Naive thymus-derived CD4-positive, alpha-beta T cell (primary cell): ENCODE results near the gene MYL12A. TPM values are rescaled to one million over a fixed set of nuclear protein-coding genes. Genes with fewer than 3 reads are reported as not detected.

ENCODE experiments used
- ATAC-seq: fragments of 150-1000 bp; cut with Tn5 transposase; 2 replicates; pipeline ENCODE4 v1.10.0; 2021; ENCODE audit warnings: mild to moderate bottlenecking, moderate library complexity
- CTCF ChIA-PET: fragments of 350-600 bp; sonication (Branson Sonifier 250); formaldehyde crosslinking; loops from one replicate; lab custom pipeline; 2021; ENCODE audit warnings: antibody characterized with exemption; lab: Charles Lee
- POLR2A ChIA-PET: fragments of 350-600 bp; sonication (Branson Sonifier 250); formaldehyde crosslinking; loops from one replicate; lab custom pipeline; 2021; ENCODE audit warnings: antibody characterized with exemption, inconsistent platforms; lab: Charles Lee
- DNase-seq, 9 donors: peaks; one replicate each; pipeline versions ENCODE4 v3.0.0 to v3.0.0-alpha.2; 2020 to 2022; ENCODE audit warnings: mixed read lengths in 1 of 9
- H3K27ac ChIP-seq: one replicate; pipeline ENCODE4 v1.7.0; 2013; ENCODE audit warnings: mild to moderate bottlenecking, low read depth, low read length, moderate library complexity
- H3K27me3 ChIP-seq, 2 donors: one replicate each; pipeline ENCODE4 v1.7.0; 2013; ENCODE audit warnings: low read length in 2 of 2, mild to moderate bottlenecking in 2 of 2, moderate library complexity in 2 of 2; ENCODE audit not compliant: control insufficient read depth in 2 of 2, insufficient read depth in 2 of 2
- H3K36me3 ChIP-seq, 3 experiments: 1 replicate in 2 of 3; 2 replicates in 1 of 3; pipeline ENCODE4 v1.7.0; 2013; ENCODE audit warnings: low read length in 3 of 3, mild to moderate bottlenecking in 3 of 3, moderate library complexity in 1 of 3; ENCODE audit not compliant: insufficient read depth in 3 of 3, control insufficient read depth in 2 of 3
- H3K4me1 ChIP-seq, 2 donors: one replicate each; pipeline ENCODE4 v1.7.0; 2013; ENCODE audit warnings: low read length in 2 of 2, mild to moderate bottlenecking in 2 of 2, moderate library complexity in 1 of 2; ENCODE audit not compliant: control insufficient read depth in 2 of 2, insufficient read depth in 2 of 2
- H3K4me3 ChIP-seq: 2 replicates; pipeline ENCODE4 v1.7.0; 2013; ENCODE audit warnings: mild to moderate bottlenecking, low read length
- H3K9me3 ChIP-seq, 3 experiments: 1 replicate in 2 of 3; 2 replicates in 1 of 3; pipeline ENCODE4 v1.7.0; 2013; ENCODE audit warnings: low read length in 3 of 3; ENCODE audit not compliant: control insufficient read depth in 2 of 3
- H3K27ac Mint-ChIP-seq, 9 donors: one replicate each; pipeline ENCODE4 v1.8.0; 2020 to 2022; ENCODE audit warnings: mixed read lengths in 9 of 9, mild to moderate bottlenecking in 8 of 9, moderate library complexity in 5 of 9, inconsistent platforms in 2 of 9
- H3K27me3 Mint-ChIP-seq, 5 donors: one replicate each; pipeline ENCODE4 v1.8.0; 2021 to 2022; ENCODE audit warnings: mixed read lengths in 5 of 5, mild to moderate bottlenecking in 1 of 5
- H3K36me3 Mint-ChIP-seq, 5 donors: one replicate each; pipeline ENCODE4 v1.8.0; 2020 to 2022; ENCODE audit warnings: mixed read lengths in 5 of 5, mild to moderate bottlenecking in 3 of 5, inconsistent platforms in 1 of 5
- H3K4me1 Mint-ChIP-seq, 7 donors: one replicate each; pipeline ENCODE4 v1.8.0; 2020 to 2022; ENCODE audit warnings: mixed read lengths in 7 of 7, mild to moderate bottlenecking in 3 of 7, inconsistent platforms in 1 of 7
- H3K4me3 Mint-ChIP-seq, 10 donors: one replicate each; pipeline ENCODE4 v1.8.0; 2020 to 2022; ENCODE audit warnings: mild to moderate bottlenecking in 10 of 10, mixed read lengths in 10 of 10, moderate library complexity in 6 of 10, inconsistent platforms in 2 of 10
- H3K9me3 Mint-ChIP-seq, 11 donors: one replicate each; pipeline ENCODE4 v1.8.0; 2020 to 2022; ENCODE audit warnings: mixed read lengths in 11 of 11, mild to moderate bottlenecking in 4 of 11, inconsistent platforms in 1 of 11, moderate library complexity in 1 of 11
- intact Hi-C, 2 donors: fragments of 100-400 bp; cut with micrococcal nuclease; formaldehyde crosslinking; loops; one replicate each; pipeline ENCODE4 v1.15.1; 2023
- polyA plus RNA-seq, 2 donors: library from polyadenylated mRNA; unstranded; fragments of 300-500 nt; fragmentation: Illumina TruSeq; gene quantifications; one replicate each; pipeline ENCODE4 v1.2.3, GENCODE V29; 2021
- total RNA-seq, 6 experiments: library from RNA in 5 of 6; stranded (reverse) in 5 of 6; gene quantifications; 1 replicate in 5 of 6; 2 replicates in 1 of 6; pipeline ENCODE4 v1.2.3 and lab custom pipeline; 2021 to 2026

The MYL12A gene
- total and polyA plus RNA-seq, 7 experiments from 2014 or later: 331 to 2,608 (median 426) TPM

DNA sequence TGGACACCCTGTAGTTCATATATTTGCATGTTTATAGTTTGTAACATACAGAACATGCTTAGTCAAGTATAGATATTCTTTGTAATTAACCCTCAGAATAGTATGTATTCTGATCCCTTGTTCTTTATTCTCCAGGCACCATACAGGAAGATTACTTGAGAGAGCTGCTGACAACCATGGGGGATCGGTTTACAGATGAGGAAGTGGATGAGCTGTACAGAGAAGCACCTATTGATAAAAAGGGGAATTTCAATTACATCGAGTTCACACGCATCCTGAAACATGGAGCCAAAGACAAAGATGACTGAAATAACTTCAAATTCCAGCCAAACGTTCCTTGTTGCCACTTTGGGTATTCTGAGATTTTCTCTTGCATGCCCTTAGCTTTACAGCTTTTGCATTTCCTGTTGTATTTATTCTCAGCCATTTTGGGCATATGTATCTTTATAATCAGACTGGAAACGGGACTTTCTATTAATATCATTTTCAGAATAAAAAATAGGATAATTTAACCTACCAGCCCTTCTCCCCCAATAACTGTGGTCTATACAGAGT is 8.1 kb downstream of the MYL12A start:
- Mint-ChIP-seq H3K4me3 (peak overlapping the region in 8 of 10 donors; percentile 12 to 97 (median 36)), H3K27ac (peak overlapping the region; percentile 5 to 100 (median 78)), H3K36me3 (peaks cover 14 to 58% (median 56%) of the 10 kb centered on the region in 5 donors), H3K4me1 (peaks cover 48 to 98% (median 92%) of the 10 kb centered on the region in 7 donors), H3K9me3 (no peaks in the 10 kb centered on the region), H3K27me3 (no peaks in the 10 kb centered on the region)
- DNase-seq (no peak), ATAC-seq (no peak)
- POLR2A ChIA-PET: interaction anchor here (0.7 to 3.8 kb wide), 10 partner anchors 8 to 425 kb away, joined by 3 to 31 read pairs (median 3); partner anchors contain the start of genes MYL12A and TGIF1
- peaks cover 19 to 53% (median 43%) of the 10 kb centered on the region in 3 experiments for H3K36me3 ChIP-seq
- H3K4me1 ChIP-seq: peaks cover 75 to 84% of the 10 kb centered on the region in 2 donors
- CTCF ChIA-PET: interaction anchor here (0.7 to 1.6 kb wide), 2 partner anchors 16 to 60 kb away, joined by 3 read pairs; no protein-coding TSS in a partner anchor
- no peak overlapping the region for H3K4me3 ChIP-seq
- intact Hi-C loops: no loop called here
- H3K27me3 ChIP-seq: no peaks in the 10 kb centered on the region
- peak overlapping the region; percentile 48 for H3K27ac ChIP-seq
- H3K9me3 ChIP-seq: no peaks in the 10 kb centered on the region

DNA sequence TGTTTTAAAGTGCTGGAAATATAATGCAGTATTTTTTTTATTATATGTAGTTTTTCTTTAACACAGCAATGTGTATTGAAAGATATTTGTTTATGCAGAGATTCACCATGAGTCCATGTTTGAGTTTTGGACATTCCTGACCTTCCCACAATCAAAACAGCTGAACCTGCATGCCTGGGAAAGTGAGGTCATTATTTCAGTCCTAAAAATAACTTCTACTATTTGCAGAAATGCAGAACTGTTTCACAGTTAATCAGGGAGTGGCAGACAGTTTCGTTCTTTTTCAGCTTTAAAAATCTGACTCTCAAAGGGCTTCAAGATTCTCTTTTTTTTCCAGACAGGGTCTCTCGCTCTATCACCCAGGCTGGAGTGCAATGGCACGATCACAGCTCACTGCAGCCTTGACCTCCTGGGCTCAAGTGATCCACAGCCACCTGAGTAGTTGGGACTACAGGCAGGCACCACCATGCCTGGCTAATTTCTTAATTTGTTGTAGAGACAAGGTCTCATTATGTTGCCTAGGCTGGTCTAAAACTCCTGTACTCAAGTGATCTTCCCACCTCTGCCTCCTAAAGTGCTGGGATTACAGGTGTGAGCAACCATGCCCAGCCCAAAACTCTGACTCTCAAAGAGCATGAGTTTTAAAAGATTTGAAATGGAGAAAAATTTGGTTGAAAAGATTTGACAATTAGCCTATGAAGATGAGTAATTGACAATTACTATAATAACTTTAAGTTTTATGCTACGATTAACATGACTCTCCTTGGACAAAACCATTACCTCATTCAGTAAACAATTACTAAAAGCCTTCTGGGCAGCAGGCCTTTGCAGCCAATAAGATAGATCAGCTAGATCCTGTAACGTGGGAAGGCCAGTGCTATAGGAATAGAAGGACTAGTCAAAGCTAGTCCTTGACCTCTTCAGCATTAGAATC is 9.4 kb downstream of the MYL12A start:
- ATAC-seq: no peak
- H3K27me3 Mint-ChIP-seq: no peaks in the 10 kb centered on the region
- no peak overlapping the region for H3K4me3 ChIP-seq
- no peaks in the 10 kb centered on the region for H3K9me3 ChIP-seq
- peak overlapping the region in 2 of 10 donors; percentile 29 to 65 for H3K4me3 Mint-ChIP-seq
- peak overlapping the region in 8 of 9 donors; percentile 62 to 100 (median 85) for H3K27ac Mint-ChIP-seq
- peaks cover 12 to 57% (median 53%) of the 10 kb centered on the region in 5 donors for H3K36me3 Mint-ChIP-seq
- DNase-seq: no peak
- peaks cover 40 to 92% (median 85%) of the 10 kb centered on the region in 7 donors for H3K4me1 Mint-ChIP-seq
- H3K27ac ChIP-seq: peak overlapping the region; percentile 48
- H3K27me3 ChIP-seq: no peaks in the 10 kb centered on the region
- no peaks in the 10 kb centered on the region for H3K9me3 Mint-ChIP-seq
- ChIA-PET CTCF (interaction anchor here (0.7 to 1.6 kb wide), 2 partner anchors 15 to 61 kb away, joined by 3 read pairs; no protein-coding TSS in a partner anchor), POLR2A (interaction anchor here (0.9 to 3.8 kb wide), 4 partner anchors 7 to 192 kb away, joined by 3 to 31 read pairs (median 4); partner anchors contain the start of genes MYL12A and TGIF1)
- peaks cover 19 to 59% (median 43%) of the 10 kb centered on the region in 3 experiments for H3K36me3 ChIP-seq
- intact Hi-C loops: no loop called here
- peaks cover 66 to 80% of the 10 kb centered on the region in 2 donors for H3K4me1 ChIP-seq

DNA sequence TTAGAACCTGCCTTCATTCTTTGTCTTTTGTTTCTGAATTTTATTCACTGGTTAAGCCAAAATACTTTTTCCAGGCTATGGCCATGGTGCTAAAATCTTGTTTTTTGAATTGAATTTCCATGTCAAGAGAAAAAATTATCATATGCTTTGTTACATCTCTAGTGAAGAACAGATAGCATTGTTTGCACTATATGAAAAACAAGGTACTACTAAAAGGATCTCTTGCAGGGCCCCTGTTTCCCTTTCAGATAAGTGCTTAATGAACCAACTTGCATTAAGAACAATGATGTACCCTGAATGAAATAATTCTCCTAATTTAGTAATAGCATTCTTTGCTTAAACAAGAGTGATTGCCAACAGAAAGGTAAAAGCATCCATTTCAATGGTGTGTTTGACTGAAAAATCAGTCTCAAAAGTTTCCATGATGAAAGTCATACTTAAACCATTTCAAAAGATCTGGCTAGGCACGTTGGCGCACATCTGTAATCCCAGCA is 10.1 kb downstream of the MYL12A start:
- Histone ChIP-seq H3K27me3 (no peaks in the 10 kb centered on the region), H3K36me3 (peaks cover 19 to 59% (median 43%) of the 10 kb centered on the region in 3 experiments), H3K9me3 (no peaks in the 10 kb centered on the region), H3K4me1 (peaks cover 58 to 73% of the 10 kb centered on the region in 2 donors), H3K27ac (peak overlapping the region; percentile 15), H3K4me3 (no peak overlapping the region)
- intact Hi-C loops: no loop called here
- Mint-ChIP-seq H3K9me3 (no peaks in the 10 kb centered on the region), H3K4me3 (peak overlapping the region in 3 of 10 donors; percentile 29 to 65 (median 61)), H3K36me3 (peaks cover 12 to 57% (median 52%) of the 10 kb centered on the region in 5 donors), H3K4me1 (peaks cover 36 to 87% (median 81%) of the 10 kb centered on the region in 7 donors), H3K27ac (peak overlapping the region; percentile 41 to 100 (median 87)), H3K27me3 (no peaks in the 10 kb centered on the region)
- ATAC-seq (no peak), DNase-seq (no peak)
- ChIA-PET POLR2A (interaction anchor here (1.2 to 3.8 kb wide), 2 partner anchors 8 to 11 kb away, joined by 5 to 31 read pairs; partner anchors contain the start of gene MYL12A), CTCF (no interaction called here)

DNA sequence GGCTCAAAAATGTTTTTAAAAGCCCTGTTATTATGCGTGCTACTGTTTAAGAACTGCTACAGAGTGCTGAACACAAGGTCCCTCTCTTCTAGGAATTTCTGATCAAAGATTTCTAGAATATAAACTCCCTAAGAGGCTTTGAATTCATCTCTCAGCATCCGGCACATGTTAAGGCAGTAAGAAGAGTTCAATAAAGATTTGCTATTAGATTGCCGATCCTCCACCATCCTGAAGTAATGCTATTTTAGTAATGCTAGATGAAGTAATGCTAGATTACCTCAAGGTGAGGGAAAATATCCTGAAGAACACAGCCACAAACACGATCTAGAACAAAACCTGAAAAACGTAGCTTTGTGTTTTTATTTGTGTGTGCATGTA is 13.4 kb downstream of the MYL12A start:
- no peak for ATAC-seq
- H3K4me3 ChIP-seq: peak overlapping the region; percentile 81
- POLR2A ChIA-PET: interaction anchor here (0.6 to 3.5 kb wide), 21 partner anchors 12 to 1978 kb away, joined by 3 to 229 read pairs (median 5); partner anchors contain the start of genes MYL12A and TGIF1

DNA sequence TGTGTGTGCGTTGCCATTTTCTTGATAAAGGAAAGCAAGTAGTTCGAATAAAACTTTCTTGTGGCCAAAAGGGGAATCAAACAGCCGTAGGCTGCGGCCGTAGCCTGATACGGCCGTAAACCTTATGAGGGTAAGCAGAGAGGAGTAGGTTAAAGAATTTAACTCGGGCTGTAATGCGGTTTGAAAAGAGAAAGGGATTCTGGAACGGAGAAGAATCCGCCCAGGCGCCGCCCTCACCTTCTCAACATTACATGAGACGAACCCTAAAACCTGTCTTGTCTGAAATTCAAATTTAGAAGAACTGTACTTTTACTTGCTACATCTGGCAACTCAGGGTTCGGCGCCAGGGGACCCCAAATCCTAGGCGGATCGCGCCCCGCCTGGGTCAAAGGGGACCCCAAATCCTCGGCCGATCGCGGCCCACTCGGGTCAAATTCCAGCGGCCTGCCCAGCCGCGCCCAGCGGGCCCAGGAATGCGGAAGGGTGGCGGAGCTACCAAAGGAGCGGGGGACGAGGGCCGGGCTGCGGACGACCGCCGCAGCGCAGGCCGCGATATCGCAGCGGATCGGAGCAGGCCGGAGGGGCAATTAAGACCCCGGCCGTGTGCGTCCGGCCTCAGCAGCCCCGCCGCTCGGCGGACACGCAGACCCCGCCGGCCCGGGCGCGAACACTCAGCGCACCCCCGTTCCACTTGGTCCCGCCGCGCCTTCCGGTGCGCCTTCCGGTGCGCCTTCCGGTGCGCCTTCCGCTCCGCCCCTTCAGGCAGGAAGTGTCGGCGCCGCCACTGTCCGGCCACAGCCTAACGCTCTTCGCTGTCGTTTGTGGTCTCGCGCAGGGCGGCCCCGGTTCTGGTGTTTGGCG is 14.0 kb downstream of the MYL12A start, which contains the start of gene MYL12B:
MYL12B (plus strand) TSS at position 761 of the 861 bp plus-strand sequence. CDS start 10,766 bp downstream, outside the sequence.
- H3K9me3 Mint-ChIP-seq: no peaks in the 10 kb centered on the region
- ChIA-PET POLR2A (interaction anchor here (0.6 to 3.5 kb wide), 23 partner anchors 13 to 1978 kb away, joined by 3 to 229 read pairs (median 5); partner anchors contain the start of genes MYL12A and TGIF1), CTCF (interaction anchor here (0.9 to 1.7 kb wide), 4 partner anchors 9 to 37 kb away, joined by 3 to 6 read pairs (median 4); partner anchors contain the start of gene MYL12A)
- Histone ChIP-seq H3K4me3 (peak within 1 kb of the TSS; percentile 81), H3K4me1 (peaks cover 54 to 66% of the 10 kb centered on the region in 2 donors), H3K9me3 (no peaks in the 10 kb centered on the region), H3K27me3 (no peaks in the 10 kb centered on the region), H3K27ac (peak within 1 kb of the TSS; percentile 96), H3K36me3 (peaks cover 7 to 25% (median 14%) of the 10 kb centered on the region in 3 experiments)
- peak within 1 kb of the TSS; percentile 87 to 100 (median 96) for H3K4me3 Mint-ChIP-seq
- peak within 1 kb of the TSS; percentile 95 to 100 (median 99) for H3K27ac Mint-ChIP-seq
- H3K27me3 Mint-ChIP-seq: no peaks in the 10 kb centered on the region
- DNase-seq: peak; percentile 72 to 88 (median 84)
- ATAC-seq: peak; percentile 87
- peaks cover 48 to 87% (median 83%) of the 10 kb centered on the region in 7 donors for H3K4me1 Mint-ChIP-seq
- peaks cover 9 to 42% (median 19%) of the 10 kb centered on the region in 5 donors for H3K36me3 Mint-ChIP-seq
- intact Hi-C loops: loop anchor here (1.0 to 5.0 kb wide), 13 partner anchors 13 to 689 kb away; partner anchors contain the start of genes LPIN2 (in 2 of the 2), METTL4 (in 1 of the 2), MYL12A (in 1 of the 2) and NDC80 (in 1 of the 2)

More for the DNA sequence above, 13.4 kb downstream of the MYL12A start:
- Mint-ChIP-seq H3K4me1 (peaks cover 44 to 87% (median 81%) of the 10 kb centered on the region in 7 donors), H3K36me3 (peaks cover 9 to 42% (median 25%) of the 10 kb centered on the region in 5 donors), H3K27me3 (no peaks in the 10 kb centered on the region), H3K4me3 (peak overlapping the region; percentile 87 to 100 (median 96)), H3K9me3 (no peaks in the 10 kb centered on the region), H3K27ac (peak overlapping the region; percentile 95 to 100 (median 99))
- intact Hi-C loops: loop anchor here (1.0 to 5.0 kb wide), 11 partner anchors 13 to 689 kb away; partner anchors contain the start of genes LPIN2 (in 2 of the 2), METTL4 (in 1 of the 2), MYL12A (in 1 of the 2) and NDC80 (in 1 of the 2)
- Histone ChIP-seq H3K27me3 (no peaks in the 10 kb centered on the region), H3K36me3 (peaks cover 12 to 30% (median 20%) of the 10 kb centered on the region in 3 experiments), H3K27ac (peak overlapping the region; percentile 96), H3K4me1 (peaks cover 55 to 60% of the 10 kb centered on the region in 2 donors), H3K9me3 (no peaks in the 10 kb centered on the region)
- CTCF ChIA-PET: interaction anchor here (0.8 to 1.7 kb wide), 5 partner anchors 8 to 44 kb away, joined by 3 to 6 read pairs (median 3); partner anchors contain the start of gene MYL12A
- DNase-seq: no peak
